ENCODE results near the gene CAMTA1.

The CAMTA1 gene

GRCh38 chr1:6750490-6750889 lies 34.8 kb upstream of the CAMTA1 start:
- ATAC-seq = no peak
- TF ChIP-seq TCF4 (CRISPR knock-in tag; IDR thresholded peaks at IDR 0.05; ENCODE audit: borderline replicate concordance) (no peak), PATZ1 (CRISPR knock-in tag; IDR thresholded peaks at IDR 0.05; ENCODE audit: borderline replicate concordance) (no peak), GLIS3 (CRISPR knock-in tag; IDR thresholded peaks at IDR 0.05) (no peak), PPARA (CRISPR knock-in tag; IDR thresholded peaks at IDR 0.05; ENCODE audit: borderline replicate concordance) (no peak), CSRNP3 (CRISPR knock-in tag; IDR thresholded peaks at IDR 0.05) (no peak), TSHZ2 (CRISPR knock-in tag; IDR thresholded peaks at IDR 0.05) (no peak), ZFP3 (CRISPR knock-in tag; IDR thresholded peaks at IDR 0.05) (no peak), RARB (CRISPR knock-in tag; IDR thresholded peaks at IDR 0.05) (no peak), ZFP30 (CRISPR knock-in tag; IDR thresholded peaks at IDR 0.05) (no peak), ARNTL (CRISPR knock-in tag; IDR thresholded peaks at IDR 0.05; ENCODE audit: borderline replicate concordance, low read depth) (no peak), ZC3H10 (CRISPR knock-in tag; IDR thresholded peaks at IDR 0.05) (no peak), OSR1 (CRISPR knock-in tag; IDR thresholded peaks at IDR 0.05) (no peak), ZNF565 (CRISPR knock-in tag; conservative IDR thresholded peaks at IDR 0.05; ENCODE audit: low read depth) (no peak)

GRCh38 chr1:6753320-6754140 lies 31.7 kb upstream of the CAMTA1 start:
- ATAC-seq = 0 out of 3 replicates have a peak, but pooled peaks have one; percentile 24
- TF ChIP-seq OSR1 (CRISPR knock-in tag; IDR thresholded peaks at IDR 0.05) (no peak), ISL1 (CRISPR knock-in tag; IDR thresholded peaks at IDR 0.05) (no peak), CREB5 (CRISPR knock-in tag; IDR thresholded peaks at IDR 0.05; ENCODE audit: low read depth) (no peak), GLIS3 (CRISPR knock-in tag; IDR thresholded peaks at IDR 0.05) (no peak), ZNF565 (CRISPR knock-in tag; conservative IDR thresholded peaks at IDR 0.05; ENCODE audit: low read depth) (no peak)

GRCh38 chr1:6756457-6756856 lies 28.8 kb upstream of the CAMTA1 start:
- ATAC-seq = no peak
- TF ChIP-seq ARNTL (CRISPR knock-in tag; IDR thresholded peaks at IDR 0.05; ENCODE audit: borderline replicate concordance, low read depth) (no peak), TOX (CRISPR knock-in tag; IDR thresholded peaks at IDR 0.05; ENCODE audit: borderline replicate concordance) (no peak), ISL1 (CRISPR knock-in tag; IDR thresholded peaks at IDR 0.05) (no peak), ZNF565 (CRISPR knock-in tag; conservative IDR thresholded peaks at IDR 0.05; ENCODE audit: low read depth) (no peak), SNAI2 (CRISPR knock-in tag; IDR thresholded peaks at IDR 0.05) (no peak), TCF4 (CRISPR knock-in tag; IDR thresholded peaks at IDR 0.05; ENCODE audit: borderline replicate concordance) (no peak), GLIS3 (CRISPR knock-in tag; IDR thresholded peaks at IDR 0.05) (no peak), BACH2 (CRISPR knock-in tag; IDR thresholded peaks at IDR 0.05; ENCODE audit: borderline replicate concordance) (no peak), TSHZ2 (CRISPR knock-in tag; IDR thresholded peaks at IDR 0.05) (no peak), PATZ1 (CRISPR knock-in tag; IDR thresholded peaks at IDR 0.05; ENCODE audit: borderline replicate concordance) (no peak), ZNF70 (CRISPR knock-in tag; IDR thresholded peaks at IDR 0.05) (no peak), POU6F1 (CRISPR knock-in tag; IDR thresholded peaks at IDR 0.05; ENCODE audit: borderline replicate concordance, low read depth) (no peak)
